GM21367 (cell line): Measurements from ENCODE around the gene MEST.
"Not testable (repeated sequence)": the region's sequence is repeated elsewhere in the genome, so short reads cannot be mapped to it uniquely, and the experiment has no call there.

Experiments used
- ATAC-seq: cut with Tn5 transposase; IDR thresholded peaks from one replicate; pipeline ENCODE4 v1.9.1; 2021; ENCODE audit not compliant: unreplicated experiment

The MEST gene, protein sequence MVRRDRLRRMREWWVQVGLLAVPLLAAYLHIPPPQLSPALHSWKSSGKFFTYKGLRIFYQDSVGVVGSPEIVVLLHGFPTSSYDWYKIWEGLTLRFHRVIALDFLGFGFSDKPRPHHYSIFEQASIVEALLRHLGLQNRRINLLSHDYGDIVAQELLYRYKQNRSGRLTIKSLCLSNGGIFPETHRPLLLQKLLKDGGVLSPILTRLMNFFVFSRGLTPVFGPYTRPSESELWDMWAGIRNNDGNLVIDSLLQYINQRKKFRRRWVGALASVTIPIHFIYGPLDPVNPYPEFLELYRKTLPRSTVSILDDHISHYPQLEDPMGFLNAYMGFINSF

DNA sequence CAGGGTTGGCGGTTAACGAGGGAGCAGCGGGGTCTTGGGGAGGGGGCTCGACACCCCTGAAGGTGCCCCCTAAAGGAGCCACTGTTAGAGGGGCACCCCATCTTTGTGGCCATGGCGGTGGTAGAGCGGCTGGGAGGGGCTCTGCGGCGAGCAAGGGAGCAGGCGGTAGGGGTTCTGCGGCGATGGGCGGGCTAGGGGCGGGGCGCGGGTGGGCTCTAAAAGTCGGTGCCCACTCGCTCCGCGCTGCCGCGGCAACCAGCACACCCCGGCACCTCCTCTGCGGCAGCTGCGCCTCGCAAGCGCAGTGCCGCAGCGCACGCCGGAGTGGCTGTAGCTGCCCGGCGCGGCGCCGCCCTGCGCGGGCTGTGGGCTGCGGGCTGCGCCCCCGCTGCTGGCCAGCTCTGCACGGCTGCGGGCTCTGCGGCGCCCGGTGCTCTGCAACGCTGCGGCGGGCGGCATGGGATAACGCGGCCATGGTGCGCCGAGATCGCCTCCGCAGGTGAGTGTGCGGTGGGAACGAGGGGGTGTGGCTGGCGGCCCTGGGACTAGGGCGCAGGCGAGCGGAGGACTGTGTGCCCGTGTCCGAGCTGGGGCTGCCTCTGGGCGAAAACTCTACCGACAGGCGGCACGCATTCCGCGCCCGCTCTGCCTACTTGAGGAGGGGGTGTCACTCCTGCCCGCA, at the start of gene MEST:
Gene MEST, plus strand, starts transcription at position 245 of the 682 bp plus-strand sequence. Its CDS starts 229 bp downstream, at position 474.
- ATAC-seq: no peak

DNA sequence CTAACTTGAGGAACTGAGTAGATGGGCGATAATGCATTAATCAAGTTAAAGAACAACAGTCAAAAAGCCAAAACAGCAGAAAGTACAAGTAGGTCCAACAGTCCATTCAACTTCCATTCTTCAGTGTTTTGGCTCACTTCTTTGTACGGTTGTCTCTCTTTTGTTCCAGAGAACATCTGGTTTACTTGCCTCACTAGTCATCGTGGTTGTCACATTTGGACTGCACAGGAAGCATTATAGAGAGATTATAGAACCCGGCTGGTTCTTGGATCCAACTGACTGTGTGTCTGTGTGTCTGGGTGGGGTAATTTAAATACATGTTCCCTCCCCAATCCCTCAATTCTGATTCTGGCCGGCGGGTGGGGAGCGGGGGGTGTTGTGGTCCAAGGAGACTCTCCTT, 49.3 kb upstream of the MEST start:
- ATAC-seq: no peak

DNA sequence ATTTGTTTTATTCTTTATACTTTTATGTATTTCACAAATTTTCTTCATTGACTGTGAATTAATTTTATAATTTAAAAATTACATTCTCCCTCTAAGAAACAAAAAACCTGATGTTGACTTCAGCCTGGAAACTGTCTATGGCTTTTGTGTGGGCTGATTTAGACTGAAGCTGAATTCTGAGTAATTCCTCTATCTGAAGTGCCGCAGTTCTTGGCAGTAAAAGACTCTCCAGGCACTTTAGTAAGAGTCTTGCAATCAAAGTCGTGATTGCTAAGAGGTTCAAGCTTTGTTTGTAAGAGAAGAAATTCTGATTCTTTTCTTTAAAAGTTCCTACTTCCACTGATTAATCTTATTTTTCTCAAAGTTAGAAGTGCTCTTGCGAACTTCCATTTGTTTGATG, 47.7 kb upstream of the MEST start:
- ATAC-seq: no peak

DNA sequence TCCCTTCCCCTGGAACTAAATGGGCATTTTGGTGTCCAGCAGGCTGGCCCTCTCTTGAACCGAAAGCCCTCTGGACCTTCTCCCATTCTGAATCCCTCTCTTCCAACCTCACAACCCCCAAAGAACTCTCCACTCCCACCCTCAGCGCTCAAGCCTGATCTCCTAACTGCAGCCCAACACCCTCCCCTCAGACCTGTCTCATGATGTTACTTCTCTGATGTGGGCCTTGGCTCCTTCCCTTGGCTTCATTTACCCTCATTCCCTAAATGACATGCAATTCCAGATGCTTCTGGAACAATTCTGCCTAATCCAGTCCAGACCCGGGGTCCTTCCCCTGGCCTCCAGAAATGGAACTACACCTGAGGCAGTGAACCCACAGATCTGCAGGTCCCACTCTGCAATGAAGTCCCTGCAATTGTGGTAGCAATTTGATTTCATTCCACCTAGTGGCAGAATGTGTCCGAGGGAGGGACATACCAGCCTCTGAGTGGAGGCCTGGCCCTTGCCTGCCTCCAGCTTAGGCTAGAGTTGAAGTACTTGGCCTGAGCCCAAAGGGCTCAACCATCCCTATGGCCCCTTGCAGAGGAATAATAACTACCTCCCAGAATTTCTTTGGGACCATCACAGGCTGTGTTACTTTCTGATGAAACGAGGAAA, 47.0 kb upstream of the MEST start:
- ATAC-seq: no peak

DNA sequence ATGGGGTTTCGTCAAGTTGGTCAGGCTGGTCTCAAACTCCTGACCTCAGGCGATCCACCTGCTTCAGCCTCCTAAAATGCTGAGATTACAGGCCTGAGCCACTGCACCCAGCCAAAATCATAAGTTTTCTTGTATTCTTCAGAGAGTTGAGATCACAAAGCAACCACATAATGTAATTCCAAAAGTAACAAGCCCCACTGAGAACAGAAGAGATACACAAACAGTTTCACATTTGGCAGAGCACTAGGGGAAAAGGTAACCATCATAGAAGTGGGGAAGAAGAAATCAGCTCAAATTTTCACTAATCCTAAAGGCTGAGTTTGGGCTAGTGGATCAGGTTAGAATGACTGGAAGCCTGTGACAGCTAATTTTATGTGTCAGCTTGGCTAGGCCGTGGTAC, 45.6 kb upstream of the MEST start:
- ATAC-seq: no peak

DNA sequence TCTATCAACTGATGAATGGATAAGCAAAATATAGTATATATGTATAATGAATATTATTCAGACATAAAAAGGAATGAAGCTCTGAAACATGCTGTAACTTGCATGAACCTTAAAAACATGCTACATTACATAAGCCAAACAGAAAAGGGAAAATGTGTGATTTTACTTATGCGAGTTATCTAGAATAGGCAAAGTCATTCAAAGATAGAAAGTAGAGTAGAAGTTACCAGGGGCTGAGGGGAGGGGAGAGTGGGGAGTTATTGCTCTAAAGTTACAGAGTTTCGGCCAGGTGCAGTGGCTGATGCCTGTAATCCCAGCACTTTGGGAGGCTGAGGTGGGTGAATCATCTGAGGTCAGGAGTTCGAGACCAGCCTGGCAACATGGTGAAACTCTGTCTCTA, 40.5 kb upstream of the MEST start:
- not testable (repeated sequence) for ATAC-seq

DNA sequence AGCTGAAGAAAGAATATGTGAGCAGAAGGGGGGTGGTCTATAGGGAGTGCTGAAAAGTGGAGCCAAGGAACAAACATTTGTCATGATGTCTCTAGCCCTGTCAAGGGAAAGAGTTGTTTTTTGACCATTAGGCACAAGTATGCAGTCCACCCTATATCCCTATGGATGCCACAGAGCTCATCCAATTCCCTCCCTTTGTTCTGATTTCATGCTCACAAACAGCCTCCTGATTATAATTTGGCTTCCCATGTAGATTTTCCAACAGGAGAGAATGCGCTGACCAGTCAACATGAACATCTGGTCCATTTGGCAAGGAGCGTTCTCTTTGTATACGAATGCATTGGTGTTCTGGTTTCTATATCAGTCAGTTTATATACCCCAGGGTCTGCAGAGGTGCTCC, 38.9 kb upstream of the MEST start:
- no peak for ATAC-seq

DNA sequence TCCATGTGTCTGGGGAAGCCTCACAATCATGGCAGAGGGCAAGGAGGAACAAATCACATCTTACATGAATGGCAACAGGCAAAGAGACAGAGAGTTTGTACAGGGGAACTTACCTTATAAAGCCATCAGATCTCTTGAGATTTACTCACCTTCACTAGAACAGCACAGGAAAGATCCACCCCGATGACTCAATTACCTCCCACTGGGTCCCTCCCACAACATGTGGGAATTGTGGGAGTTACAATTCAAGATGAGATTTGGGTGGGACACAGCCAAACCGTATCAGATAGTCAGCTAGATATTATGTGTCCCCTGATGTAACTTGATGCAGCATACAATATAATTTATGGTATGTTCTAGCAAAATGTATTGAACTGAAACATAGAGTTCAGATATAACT, 36.9 kb upstream of the MEST start:
- ATAC-seq: no peak

DNA sequence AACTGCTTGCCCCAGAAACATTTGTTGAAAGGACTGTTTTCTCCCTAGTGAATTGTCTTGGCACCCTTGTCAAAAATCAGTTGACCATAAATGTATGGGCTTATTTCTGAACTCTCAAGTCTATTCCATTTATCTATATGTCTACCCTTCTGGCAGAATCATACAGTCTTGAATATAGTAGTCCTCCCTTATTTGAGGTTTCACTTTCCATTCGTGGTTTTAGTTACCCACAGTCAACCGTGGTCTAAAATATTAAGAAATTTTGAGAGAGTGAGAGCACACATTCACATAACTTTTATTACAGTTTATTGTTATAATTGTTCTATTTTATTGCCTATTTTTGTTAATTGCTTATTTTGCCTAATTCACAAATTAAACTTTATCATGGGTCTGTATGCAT, 33.6 kb upstream of the MEST start:
- no peak for ATAC-seq

DNA sequence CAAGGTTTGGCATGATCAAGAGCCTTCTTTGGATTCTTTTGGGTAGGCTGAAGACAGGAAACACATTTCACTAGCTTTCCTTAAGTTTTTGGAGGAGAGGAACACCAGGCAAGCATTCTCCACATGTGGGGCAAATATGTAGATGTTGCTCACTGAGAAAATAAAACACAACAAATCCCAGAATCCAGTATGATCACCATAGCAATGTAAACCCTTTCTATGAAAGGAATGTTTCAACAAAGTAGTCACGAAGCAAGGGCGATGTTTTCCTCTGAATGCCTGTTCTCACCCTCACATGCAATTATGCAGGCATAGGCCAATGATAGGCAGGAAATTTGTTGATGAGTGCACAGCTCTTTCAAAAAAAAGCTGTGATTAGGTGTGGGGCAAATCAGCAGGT, 30.6 kb upstream of the MEST start:
- ATAC-seq: no peak

DNA sequence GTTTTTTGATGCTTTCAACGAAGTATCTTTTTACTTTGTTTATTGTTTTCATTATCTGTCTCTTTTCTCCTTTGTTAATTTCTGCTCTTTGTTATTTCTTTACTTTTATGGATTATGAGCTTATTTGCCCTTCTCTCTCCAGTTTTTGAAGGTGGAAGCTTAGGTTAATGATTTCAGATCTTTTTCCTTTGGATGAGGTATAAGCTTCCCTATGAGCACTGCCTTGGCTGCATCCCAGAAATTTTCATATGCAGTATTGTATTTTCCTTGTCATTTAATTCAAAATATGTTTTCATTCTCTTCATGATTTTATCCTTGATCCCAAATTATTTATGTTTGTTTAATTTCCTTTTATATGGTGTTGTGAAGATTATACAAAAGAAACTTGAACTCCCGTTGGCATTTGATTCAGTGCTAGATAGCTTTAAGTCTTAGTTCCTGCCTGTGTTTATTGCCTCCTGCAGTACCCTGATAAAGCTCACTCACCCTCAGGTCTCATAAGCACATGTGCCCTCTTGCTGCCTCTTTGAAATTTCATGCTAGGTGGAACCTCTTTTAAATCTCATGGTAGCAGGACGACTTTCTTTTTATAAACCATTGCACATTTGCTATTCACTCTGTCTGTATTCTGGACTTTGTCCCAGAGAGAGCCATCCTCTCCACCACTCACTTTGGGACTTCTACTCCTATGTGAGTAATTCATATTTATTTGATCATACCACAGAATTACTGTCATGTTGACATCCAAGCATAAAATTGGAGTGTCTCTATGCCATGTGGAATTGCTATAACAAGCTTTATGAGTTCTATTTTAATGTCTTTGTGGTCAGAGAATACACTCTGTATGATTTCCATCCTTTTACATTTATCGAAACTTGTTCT, 28.1 kb upstream of the MEST start:
- ATAC-seq: no peak

DNA sequence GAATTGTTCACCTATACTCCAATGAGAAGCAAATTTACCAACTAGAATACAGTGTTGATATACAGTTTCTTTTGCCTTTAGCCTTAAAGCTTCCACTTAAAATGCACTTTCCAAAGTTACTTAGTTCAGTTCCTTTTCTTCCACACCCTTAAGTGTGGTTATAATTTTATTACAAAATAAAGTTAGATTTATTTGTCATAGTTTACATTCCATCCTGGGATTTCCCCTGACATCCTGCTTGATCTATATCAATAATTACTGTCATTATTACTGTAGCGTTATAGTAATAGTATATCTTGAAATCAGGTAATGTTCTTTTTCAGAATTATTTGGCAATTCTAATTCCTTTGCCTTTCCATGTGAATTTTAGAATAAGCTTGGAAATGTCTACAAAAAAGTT, 23.3 kb upstream of the MEST start:
- no peak for ATAC-seq

DNA sequence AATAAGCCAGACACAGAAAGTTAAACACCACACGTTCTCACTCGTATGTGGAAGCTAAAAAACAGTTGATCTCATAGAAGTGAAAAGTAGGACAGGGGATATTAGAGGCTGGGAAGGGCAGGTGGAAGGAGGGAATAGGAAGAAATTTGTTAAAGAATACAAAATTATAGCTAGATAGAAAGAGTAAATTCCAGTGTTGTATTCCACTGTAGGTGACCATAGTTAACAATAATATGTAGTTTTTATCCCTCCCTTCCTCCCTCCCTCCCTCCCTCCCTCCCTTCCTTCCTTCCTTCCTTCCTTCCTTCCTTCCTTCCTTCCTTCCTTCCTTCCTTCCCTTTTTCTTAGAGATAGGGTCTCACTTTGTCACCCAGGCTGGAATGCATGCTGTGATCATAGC, 19.9 kb upstream of the MEST start:
- ATAC-seq: no peak

DNA sequence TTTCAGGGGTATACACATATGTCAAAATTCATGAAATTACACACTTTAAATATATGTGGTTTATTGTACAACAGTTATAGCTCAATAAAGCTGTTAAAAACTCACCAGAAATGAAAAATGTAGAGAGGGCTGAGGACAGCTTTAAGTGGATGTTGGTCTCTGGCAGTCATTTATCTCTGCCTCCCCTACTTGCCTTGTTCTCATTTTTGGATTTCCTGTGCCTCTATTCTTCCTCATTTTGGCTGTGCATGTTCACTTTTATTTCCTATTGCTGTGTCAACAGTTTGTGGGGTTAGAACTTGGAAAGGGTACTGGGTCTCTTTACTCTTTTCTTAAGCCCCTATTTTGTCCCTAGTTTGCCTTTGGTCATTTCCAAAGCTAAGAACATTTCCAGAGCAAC, 18.6 kb upstream of the MEST start:
- no peak for ATAC-seq

DNA sequence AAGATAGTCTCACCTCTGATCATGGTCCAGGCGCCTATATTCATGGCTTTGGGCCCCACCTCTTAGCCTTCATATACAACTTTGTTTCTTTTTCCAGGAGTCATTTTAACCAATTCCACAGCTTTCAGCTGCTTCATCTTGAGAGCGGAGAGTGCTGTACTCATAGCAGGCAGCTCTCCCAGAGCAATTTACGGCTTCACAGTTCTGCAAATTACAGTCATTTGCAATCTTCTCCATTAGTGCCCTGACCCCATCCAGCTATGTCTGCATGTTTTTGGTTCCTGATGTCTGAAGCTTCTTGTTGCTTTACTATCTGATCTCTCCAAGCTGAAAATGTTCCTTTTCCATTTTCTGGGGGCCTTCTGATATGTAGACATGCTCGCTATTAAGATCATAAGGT, 18.0 kb upstream of the MEST start:
- ATAC-seq: no peak

DNA sequence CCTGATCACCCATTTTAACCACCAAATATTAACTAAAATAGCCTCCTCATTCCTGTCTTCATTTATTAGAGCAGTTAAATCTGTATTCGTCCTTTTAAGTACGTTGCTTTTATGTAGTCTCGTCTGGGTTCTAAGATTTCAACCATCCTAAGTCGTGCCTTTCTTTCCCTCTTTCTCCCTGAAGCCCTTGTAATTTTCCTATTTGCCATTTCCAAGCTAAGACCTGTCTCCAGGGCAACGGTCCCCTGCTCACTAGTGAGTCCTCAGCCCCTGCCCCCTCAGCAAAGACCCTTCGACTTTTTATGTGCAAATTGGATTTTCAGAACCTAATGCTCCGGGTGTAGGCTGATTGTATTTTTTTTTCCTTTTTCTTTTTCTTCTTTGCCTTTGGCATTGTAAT, 16.1 kb upstream of the MEST start:
- no peak for ATAC-seq

DNA sequence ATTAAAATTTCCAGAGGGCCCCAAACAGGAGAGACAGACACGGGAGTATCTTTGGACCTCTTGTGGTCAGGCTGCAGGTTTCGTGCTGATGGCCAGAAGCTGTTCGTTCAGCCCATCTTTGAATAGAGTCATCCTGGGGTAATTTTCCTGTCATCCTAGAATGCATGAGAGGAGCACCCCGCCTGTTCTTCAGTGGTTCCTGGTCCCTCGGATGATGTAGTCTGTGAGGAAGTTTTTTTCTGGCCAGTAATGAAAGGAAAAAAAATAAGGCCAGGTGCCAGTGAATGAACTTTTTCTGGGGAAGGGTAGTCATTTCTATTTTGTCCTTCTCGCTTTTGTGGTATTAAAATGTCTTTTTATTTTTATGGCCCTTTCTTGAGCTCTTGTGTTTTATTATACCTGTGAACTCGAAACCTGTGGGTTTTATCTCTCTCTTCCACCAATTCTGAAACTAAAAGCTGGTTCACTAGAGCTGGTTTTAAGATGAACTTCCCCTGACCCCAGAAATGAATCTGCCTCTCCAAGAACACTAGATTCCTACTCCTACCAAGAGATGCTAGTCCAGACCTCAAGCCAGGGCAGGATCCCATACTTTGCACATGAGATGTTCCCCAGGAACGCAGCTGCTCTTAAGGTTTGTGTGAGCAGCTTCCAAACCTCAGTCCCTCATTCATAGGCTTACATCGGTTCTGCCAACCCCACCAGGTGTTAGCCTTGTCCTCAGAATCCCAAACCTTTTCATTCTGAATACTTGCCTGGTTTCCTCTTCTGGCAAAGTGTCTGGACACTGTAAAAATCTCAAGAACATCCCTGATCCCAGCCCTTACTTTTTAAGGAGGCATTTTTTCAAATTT, 15.4 kb upstream of the MEST start:
- ATAC-seq: peak; percentile 65

DNA sequence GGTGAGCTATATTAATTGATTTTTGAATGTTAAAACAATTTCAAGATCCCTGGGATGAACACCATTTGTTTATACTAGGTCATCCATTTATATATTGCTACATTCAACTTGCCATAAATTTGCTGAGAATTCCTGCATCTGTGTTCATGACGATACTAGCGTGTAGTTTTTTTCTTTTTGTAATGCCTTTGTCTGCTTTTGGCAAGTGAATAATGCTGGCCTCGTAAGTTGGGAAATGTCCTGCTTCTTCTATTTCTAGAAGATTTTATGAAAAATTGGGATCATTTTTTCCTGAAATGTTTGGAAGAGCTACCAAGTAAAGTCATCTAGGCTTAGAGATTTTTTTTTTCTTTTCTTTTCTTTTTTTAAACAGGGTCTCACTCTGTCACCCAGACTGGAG, 12.9 kb upstream of the MEST start:
- no peak for ATAC-seq

DNA sequence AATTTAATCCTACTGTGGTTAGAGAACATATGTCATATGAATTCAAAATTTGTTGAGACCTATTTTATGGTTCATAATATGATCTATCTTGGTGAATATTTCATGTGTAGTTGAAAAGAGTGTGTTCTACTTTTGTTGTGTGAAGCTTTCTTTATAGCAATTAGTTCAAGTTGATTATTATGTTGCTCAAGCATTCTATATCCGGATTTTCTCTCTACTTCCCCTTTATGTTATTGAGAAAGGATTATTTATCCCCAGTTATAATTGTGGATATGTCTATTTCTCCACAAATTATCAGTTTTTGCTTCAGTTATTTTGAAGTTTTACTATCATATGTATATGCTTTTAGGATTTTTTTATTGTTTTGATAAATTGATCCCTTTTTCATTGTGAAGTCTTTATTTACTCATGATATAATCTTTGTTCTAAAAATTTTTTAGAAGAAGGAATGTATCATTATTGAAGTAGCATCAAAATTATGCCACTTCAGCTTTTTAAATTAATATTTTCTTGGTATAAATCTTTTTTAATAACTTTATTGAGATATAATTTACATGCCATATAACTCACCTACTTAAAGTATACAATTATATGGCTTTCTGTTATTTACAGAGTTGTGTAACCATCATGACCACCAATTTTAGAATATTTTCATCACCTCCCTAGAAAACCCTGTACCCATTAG, 12.0 kb upstream of the MEST start:
- ATAC-seq: no peak

DNA sequence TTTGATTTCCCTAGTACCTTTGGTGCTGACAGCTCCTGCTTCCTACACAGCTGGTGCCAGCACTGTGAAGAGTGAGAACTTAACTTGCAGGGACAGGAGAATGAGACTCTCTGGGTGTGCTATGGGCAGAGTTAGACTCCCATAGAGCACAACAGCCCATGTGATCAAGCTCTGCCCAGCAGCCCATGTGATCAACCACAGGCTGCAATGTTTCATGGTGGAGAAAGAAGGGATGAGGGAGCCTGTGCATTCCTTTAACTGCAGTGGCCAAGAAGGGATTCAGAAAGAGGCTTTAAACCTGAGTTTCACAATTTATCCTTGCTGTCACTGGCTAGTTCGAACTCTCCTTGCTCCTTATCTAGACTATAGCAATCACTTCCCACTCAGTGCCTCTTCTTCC, 10.0 kb upstream of the MEST start:
- ATAC-seq: no peak
